ENCODE data around the gene FSTL4.

FSTL4 gene

DNA sequence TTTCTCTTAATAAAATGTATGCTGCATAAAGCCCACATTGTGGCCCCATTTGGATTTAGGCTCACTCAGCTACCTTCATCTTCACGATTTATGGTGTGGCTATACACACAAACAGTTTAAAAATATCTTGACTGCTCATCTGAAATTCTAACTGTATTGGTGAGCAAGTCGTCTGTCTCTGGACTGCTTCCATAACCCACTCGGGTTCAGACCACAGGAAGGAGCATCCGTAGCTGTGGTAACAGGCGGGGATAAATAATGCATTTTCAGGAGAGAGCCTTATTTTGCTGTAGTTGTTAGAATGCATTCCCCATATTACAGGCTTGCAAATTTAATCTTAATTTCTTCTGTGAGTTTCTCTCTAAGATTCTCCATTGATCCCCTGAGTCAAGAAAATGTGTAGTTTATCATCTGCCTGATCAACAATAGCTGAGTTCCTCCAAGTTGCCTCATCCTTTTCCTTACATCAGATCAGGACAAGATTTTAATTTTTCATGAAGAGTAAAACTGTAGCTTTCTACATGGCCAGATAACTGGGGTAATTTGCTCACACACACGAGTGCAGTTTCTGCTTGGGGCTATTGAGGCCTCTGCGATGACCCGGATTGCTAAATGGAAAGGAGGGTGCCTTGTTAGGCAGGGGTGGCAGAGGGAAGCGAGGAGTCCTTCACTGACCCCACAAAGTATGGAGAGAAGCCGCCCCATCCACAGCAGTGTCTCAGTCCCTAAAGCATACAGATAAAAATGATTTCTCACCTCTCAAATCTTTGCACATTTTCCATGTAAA, 133.9 kb downstream of the FSTL4 start:
- no peak for DNase-seq (ENCODE audit: low spot score)

GRCh38 chr5:133475986-133476385, 136.4 kb downstream of the FSTL4 start:
- no peak for DNase-seq (ENCODE audit: low spot score)

- no peak for DNase-seq (ENCODE audit: low spot score)
Measured at GRCh38 chr5:133474851-133475590, 137.3 kb downstream of the FSTL4 start.

DNA sequence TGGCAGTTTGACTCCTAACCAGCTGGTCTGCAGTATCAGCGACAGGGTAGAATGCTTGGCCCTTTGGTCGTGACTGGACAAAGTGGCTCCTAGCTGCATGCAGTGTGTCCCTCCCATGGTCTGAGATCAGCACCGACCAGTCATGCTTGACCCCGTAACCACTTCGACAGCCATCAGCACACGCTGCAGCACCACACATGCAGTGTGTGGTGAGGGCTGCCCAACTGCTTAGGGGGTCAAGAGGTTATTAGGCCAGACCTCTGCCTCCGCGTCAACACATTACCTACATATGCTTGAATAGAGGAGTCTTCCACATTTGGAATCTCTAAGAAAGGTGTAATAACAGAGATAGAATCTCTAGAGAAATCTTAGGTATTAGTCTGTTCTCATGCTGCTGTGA, 139.1 kb downstream of the FSTL4 start:
- no peak for DNase-seq (ENCODE audit: low spot score)

GRCh38 chr5:133472829-133473228, 139.5 kb downstream of the FSTL4 start:
- no peak for DNase-seq (ENCODE audit: low spot score)

GRCh38 chr5:133471699-133472098, 140.6 kb downstream of the FSTL4 start:
- no peak for DNase-seq (ENCODE audit: low spot score)

- no peak for DNase-seq (ENCODE audit: low spot score)
Measured at GRCh38 chr5:133470841-133471240, 141.5 kb downstream of the FSTL4 start.

GRCh38 chr5:133469846-133470245, 142.5 kb downstream of the FSTL4 start:
- no peak for DNase-seq (ENCODE audit: low spot score)

DNA sequence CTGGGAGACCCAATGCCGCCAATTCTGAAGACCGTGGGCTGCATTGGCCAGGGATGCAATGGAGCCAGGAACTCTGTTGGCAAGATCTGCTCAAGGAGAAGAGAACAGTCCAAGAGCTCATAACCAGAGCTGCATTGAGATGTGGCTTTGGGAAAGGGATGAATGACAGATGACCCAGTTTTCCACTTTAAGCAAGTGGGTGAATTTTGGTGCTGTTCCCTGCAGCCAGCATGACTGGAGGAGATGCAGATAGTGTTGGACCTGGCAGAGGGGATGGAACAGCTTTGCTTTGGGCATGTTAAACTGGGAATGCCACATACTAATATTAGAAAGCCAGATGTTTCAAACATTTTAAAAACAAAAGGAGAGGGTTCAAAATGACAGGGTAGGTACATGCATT, 143.1 kb downstream of the FSTL4 start:
- DNase-seq (ENCODE audit: low spot score) = no peak

GRCh38 chr5:133468596-133468995, 143.7 kb downstream of the FSTL4 start:
- DNase-seq (ENCODE audit: low spot score) = no peak

DNA sequence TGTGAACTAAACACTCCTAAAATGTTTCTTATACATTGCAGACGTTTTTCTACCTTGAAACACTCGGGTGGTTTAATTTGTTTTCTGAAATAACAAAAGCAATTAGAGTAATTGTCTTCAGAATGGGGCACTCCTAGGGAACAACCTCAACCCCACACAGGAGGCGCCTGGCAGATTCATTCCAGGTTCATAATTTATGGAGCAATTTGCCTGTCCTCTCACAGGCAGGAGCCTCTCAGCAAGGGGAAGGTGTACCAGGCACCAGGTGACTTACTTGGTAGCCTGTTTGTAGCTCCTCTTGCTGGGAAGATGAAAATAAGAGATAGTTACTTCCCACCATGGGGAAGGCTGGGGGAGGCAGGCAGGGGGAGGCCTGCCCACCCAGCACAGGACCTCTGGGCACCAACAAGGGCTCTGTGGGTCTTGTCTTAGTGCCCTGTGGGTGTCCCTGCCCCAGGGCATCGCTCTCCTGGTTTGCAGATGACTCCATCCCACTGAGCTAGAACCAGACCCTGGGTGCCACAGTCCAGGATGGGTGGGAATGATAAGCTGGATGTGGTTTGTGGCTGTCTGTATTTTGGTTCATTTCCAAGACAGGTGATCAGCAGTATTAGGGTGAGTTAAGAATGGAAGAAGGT, 144.4 kb downstream of the FSTL4 start:
- no peak for DNase-seq (ENCODE audit: low spot score)

GRCh38 chr5:133467335-133467779, 145.0 kb downstream of the FSTL4 start:
- no peak for DNase-seq (ENCODE audit: low spot score)

DNA sequence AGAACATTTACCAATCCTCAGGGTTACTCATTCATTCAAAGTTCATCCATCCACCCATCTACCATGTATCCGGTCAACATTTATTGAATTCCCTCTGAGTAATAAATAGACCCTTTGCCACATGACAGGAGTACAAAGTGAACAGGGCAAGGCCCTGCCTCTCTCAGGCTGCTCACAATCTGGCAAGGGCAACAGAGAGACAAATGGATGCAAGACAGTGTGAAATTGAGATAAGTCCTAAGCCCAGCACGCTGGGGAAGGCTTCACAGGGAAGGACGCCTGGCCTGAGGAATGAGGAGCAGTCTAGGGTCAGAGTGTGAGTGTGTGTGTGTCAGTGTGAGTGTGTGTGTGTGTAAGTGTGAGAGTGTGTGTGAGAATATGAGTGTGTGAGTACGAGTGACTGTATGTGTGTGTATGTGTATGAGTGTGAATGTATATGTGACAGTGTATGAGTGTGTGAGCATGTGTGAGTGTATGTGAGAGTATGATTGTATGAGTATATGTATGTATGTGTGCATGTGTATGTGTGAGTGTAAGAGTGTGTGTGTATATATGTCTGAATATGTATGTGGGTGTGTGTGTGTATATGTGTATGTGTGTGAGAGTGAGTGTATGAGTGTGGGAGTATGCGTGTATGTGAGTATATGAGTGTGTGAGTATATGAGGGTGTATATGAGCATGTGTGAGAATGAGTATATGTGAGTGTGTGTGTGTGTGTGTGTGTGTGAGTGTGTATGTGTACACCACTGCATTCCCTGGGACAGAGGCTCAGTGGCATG, 145.6 kb downstream of the FSTL4 start:
- DNase-seq (ENCODE audit: low spot score) = no peak

- no peak for DNase-seq (ENCODE audit: low spot score)
Measured at GRCh38 chr5:133464013-133464412, 148.3 kb downstream of the FSTL4 start.

- no peak for DNase-seq (ENCODE audit: low spot score)
Measured at GRCh38 chr5:133461796-133462516, 150.4 kb downstream of the FSTL4 start.

DNA sequence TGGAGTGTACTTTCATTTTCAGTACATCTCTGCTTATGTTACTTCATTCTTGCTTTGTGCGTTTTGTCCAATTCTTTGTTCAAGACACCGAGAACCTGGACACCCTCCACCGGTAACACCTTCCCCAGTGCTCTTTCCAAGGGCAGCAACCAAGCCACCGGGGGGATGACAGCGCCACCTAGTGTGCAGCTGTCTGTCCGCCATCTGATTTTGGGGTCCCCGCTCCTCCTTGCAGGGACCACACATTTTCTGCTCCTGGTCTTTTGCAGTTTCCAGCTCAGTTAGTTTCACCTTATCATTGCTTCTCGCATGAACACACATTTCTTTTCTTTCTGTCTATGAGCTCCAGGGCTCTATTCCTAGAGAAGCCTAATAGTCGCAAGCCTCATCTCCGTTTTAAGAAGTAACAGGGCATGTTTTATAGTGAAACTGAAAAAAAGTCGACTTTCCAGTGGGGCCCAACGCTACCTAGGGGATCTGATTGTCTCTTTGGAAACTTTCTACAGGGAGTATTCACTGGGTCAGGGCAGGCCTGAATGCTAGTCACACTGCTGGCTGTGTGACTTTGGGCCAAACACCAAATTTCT, 152.1 kb downstream of the FSTL4 start:
- DNase-seq (ENCODE audit: low spot score) = peak; percentile 3

DNA sequence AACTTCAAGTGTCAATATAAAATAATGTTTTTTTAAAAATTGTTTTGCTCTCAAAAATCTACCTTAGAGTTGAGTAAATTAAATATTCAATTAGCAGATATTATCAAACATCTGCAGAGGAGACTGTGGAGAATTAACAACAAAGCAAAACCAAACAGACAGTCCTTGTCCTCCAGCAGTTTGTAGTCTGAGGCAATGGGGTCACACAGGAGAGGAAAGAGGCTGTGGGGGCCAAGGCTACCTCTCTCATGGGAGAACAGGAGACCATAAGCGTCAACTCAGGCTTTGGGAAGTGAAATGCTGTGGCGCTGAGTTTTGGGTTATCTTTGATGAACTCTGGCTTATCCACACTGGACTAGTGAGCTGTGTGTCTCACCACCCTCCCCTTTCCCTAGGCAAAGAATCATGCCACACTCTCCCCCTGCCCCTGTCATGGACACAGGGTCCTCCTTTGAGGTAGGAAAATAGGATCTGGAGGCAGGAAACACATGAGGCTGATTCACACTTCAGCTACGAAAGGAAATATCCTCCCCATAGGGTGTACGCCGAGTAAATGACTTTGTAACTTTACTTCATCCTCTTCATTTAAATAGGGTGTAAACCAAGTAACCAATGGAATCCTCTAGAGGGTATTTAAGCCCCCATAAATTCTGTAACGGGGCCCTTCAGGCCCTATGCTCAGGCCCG, 152.7 kb downstream of the FSTL4 start:
- DNase-seq (ENCODE audit: low spot score) = no peak

- no peak for DNase-seq (ENCODE audit: low spot score)
Measured at GRCh38 chr5:133458435-133458834, 153.9 kb downstream of the FSTL4 start.

DNA sequence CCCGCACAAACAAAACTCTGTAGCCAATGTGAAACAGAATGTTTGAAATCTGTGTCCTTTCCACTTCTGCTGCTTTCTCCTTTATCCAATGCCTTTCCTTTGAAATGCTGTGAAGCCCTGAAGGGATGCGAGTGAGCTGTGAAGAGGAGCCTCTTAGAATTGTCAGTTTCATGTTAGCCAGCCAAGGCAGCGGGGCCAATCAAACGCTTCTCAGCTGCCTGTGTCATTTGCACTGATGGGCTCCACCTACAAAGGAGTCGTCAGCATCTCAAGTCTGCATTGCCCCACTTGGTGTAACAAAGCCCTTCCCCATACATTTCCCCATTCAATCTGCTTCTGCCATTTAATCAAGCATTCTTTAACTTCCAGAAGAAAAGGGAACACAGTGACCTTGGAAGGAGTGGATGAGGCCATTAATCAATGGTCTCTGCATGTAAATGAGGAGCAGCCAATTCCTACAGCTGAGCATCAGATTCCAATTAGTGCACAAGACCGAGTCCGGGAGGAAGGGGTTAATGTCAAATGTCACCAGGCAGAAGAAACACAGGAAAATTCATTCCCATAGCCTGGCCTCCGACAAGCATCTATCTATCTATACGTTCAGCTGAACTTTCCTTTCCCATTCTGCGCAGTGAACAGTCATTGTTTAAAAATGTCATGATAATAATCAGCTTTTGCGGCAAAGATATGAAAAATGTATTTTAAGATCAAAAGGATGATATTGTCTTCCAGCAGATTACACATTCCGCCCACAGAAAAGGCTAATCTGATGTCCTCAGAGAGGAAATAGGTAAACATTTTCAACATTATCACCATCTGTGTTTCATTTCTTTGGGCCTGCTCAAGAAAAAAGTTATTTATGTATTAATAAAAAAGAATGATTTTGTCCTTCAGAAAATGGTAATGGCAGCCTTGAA, 154.6 kb downstream of the FSTL4 start:
- DNase-seq (ENCODE audit: low spot score) = no peak
